Stimulated activated CD4-positive, alpha-beta T cell treated with anti-CD3 and anti-CD28 coated beads, Interleukin-2, amount 100 ng/mL, for 24 hours (primary cell): Measurements from ENCODE around the gene CSRP3.
"Not testable (repeated sequence)": the region's sequence is repeated elsewhere in the genome, so short reads cannot be mapped to it uniquely, and the experiment has no call there.

ENCODE experiments used
- DNase-seq, 2 donors: peaks; one replicate each; pipeline ENCODE4 v3.0.0-alpha.2; 2020

CSRP3 gene

GRCh38 chr11:19185036-19185435 lies 16.7 kb downstream of the CSRP3 start:
- DNase-seq = no peak

DNA sequence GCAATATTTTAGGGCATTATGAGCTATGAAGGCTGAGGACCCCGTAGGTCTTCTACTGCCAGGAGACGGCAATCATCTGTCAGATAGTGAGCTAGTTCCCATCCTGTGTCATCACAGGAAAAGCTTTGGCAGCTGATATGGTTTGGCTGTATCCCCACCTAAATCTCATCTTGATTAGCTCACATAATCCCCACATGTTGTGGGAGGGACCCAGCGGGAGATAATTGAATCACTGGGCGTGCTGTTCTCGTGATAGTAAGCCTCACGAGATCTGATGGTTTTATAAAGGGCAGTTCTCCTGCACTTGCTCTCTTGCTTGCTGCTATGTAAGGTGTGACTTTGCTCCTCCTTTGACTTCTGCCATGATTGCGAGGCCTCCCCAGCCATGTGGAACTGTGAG lies 18.1 kb downstream of the CSRP3 start:
- no peak for DNase-seq

GRCh38 chr11:19181531-19182261 lies 20.1 kb downstream of the CSRP3 start:
- no peak for DNase-seq

DNA sequence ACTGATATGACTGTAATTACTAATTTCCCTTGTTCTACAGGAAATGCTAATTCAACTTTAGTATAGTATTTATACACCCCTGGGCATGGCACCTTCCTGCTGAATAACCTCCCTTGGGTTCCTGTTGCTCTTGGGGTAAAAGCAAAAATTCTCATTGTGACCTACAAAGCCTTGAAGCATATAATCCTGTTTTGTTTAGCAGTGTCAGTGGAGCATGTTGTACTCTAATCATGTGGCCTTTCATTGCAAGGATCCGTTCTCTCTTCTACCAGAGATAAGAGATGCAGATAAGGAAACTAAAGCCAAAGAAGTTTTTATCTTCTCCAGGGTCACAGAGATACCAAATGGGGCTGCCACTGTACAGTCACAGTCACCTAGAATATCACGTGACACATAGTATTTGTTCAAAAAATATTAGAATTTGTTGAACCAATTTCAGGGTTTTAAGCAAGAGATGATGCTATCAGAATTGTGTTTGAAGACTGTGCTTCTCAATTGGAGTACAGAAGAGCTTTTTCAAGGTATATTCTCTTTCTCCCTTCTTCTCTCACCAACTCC lies 25.1 kb downstream of the CSRP3 start:
- no peak for DNase-seq

DNA sequence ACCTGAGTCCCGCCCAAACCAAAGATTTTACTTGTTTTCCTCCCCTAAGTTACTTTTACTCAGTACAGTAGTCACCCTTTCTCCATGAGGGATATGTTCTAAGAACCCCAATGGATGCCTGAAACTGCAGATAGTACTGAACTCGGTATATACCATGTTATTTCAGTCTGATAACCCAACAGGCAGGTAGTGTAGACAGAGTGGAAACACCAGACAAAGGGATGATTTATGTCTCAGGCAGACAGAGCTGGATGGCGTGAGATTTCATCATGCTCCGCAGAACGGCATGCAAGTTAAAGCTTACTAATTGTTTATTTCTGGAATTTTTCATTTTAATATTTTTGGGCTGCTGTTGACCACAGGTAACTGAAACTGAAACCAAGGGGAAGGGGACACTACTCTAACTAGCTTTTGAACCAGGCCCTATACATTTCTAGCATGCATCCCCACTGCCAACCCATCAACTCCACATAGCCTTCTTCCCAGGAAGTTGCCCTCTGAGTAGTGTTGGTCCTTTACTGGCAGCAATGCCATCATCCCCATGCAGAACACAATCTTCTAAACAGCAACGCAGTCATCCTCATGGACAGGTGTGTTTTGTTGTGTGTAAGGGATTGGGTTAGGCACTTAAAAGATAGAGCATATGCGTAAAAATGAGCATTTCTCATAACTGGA lies 27.7 kb downstream of the CSRP3 start:
- no peak for DNase-seq

DNA sequence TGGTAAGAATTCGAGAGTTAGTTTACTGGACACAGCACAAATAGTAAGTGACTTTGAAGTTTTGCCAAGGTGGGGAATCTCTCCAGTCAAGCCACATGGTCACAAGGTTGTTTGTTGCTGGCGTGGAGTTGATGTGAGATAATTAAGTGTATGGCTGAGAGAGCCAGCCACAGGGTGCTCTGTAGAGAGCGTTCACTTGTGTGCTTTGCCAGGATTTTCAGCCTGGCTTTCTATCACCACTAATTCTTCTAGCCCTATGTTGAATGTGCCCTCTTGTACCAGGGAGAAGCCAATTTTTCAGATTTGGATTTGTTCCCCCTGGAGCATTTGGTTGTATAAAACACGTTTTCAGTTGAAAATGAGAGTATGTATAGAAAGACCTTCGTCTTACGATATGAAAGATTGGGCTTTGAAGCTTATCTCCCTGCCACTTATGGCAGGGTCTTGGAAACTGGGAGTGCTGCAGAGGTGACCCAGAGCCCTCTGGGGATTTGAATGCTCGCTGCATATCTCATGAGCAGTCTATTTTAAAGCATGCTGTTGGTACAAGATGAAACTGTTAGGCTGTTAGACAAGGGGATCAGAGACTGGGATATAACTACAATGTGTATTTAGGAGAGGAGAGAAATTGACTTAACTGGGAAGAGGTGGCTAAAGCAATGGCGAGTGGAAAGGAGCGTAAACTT lies 28.6 kb downstream of the CSRP3 start:
- no peak for DNase-seq

DNA sequence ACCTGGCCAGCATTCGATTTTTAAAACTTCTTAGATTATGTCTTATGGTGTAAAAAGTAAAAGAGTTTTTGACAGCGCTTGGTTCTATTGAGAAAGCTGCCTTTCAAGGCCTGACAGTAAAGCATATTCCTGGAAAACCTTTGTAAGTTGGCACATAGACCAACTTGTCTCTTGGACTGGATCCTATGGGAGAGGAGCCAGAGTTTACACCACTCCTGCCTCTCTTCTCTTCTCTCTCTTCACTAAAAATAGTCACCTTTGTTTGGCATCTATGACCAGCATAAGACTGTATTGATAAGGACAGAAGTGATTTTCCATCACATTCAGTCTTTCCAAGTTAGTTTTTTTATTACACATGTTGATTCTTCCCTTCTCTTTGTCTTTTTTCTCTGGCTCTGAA lies 33.7 kb downstream of the CSRP3 start:
- no peak for DNase-seq

GRCh38 chr11:19164881-19165280 lies 36.9 kb downstream of the CSRP3 start:
- DNase-seq = no peak

DNA sequence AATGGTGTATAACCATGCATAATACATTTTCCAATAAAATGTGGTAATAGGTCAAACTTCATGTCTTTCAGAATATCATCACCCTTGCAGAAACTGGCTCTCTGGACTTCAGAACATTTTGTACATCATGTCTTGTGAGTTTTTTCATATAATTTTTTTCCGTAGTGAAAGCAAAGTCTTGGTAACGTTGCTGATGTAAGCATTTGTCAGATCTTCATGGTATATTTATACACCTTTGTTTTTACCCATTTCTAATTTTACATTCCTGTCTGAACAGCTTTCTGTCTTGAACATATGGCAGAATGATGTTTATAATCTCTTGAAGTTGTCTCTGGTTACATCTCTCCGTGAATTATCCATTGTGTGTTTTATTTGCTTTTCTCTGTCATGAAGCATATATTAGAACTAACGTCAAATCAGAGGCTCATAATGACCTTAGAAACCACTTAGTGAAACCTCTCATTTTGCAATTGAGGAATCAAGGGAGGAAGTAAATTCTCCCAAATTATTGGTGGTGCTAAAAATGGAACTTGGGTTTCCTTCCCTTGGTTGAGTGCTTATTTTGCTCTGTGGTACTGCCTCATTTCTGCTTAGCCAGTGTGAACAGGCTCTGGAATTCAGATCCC lies 37.4 kb downstream of the CSRP3 start:
- no peak for DNase-seq

GRCh38 chr11:19163617-19164016 lies 38.2 kb downstream of the CSRP3 start:
- DNase-seq = no peak

DNA sequence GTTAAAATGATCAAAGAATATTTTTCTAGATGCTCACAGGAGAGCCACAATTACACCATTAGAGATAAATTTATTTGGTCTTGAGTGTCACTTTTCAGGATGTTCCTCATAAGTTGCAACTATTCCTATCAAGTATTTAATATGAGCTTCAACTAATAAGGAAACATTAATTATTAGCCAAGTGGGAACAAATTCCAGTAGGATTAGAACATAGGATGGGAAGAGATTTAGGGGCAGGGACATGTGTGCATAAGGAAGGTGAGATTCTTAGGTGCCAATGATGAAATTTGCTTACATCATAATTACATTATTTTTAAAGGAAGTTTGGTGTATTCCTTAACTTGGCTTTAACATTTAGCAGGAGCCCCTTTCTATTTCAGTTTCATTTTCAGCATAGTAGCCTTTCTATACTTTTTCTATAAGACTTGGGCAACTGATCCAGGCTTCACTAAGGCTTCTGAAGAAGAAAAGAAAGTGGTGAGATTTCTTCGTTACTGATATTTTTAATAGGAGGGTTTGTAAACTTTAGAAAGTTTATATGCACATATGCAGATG lies 38.8 kb downstream of the CSRP3 start:
- no peak for DNase-seq

GRCh38 chr11:19161651-19162050 lies 40.1 kb downstream of the CSRP3 start:
- DNase-seq = no peak

DNA sequence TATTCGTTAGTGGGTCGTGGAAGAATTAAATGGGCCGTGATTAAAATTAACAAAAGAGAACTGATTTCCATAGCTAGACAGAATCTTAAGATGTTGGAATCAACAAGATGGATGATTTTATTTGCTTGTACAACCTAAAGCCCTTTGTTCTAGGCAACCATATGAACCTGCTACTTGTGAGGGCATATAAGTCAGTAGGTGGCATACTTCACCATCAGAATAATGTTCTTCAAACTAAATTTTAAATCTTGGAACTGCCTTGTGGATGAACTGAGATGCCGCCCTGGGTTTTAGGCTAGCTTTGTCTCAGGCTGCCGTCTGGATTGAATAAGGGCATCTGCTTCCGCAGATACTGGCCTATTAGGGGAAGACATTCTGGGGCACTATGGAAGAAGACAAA lies 40.9 kb downstream of the CSRP3 start:
- DNase-seq = no peak

GRCh38 chr11:19156892-19157291 lies 44.9 kb downstream of the CSRP3 start:
- DNase-seq = no peak

- no peak for DNase-seq
Measured at GRCh38 chr11:19145319-19145718, 56.5 kb downstream of the CSRP3 start.

GRCh38 chr11:19136884-19137283 lies 64.9 kb downstream of the CSRP3 start:
- not testable (repeated sequence) for DNase-seq

- no peak for DNase-seq
Measured at GRCh38 chr11:19134004-19134403, 67.8 kb downstream of the CSRP3 start.
